Measurements from ENCODE around the gene SCFD2. TPM values are rescaled to one million over a fixed set of nuclear protein-coding genes. Genes with fewer than 3 reads are reported as not detected.

The SCFD2 gene
- polyA plus RNA-seq, 1 of the 3 experiments (the other 2 are of a cell fraction), result 14.1 TPM

DNA sequence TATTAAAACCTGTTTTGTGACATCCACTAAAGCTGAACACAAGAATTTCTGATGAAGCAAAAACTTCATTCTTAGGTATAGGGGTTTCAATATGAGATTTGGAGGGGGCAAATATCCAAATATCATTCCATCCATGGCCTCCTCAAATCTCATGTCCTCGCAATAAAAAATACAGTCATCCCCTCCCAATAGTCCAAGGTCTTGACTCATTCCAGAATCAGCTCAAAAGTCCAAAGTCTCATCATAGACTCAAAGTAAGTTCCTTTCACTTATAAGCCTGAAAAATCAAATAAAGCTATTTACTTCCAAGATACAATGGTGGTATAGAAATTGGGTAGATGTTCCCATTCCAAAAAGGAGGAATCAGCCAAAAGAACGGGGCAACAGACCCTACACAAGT is 213.4 kb downstream of the SCFD2 start (continued):
- TF ChIP-seq, protein P1, sequence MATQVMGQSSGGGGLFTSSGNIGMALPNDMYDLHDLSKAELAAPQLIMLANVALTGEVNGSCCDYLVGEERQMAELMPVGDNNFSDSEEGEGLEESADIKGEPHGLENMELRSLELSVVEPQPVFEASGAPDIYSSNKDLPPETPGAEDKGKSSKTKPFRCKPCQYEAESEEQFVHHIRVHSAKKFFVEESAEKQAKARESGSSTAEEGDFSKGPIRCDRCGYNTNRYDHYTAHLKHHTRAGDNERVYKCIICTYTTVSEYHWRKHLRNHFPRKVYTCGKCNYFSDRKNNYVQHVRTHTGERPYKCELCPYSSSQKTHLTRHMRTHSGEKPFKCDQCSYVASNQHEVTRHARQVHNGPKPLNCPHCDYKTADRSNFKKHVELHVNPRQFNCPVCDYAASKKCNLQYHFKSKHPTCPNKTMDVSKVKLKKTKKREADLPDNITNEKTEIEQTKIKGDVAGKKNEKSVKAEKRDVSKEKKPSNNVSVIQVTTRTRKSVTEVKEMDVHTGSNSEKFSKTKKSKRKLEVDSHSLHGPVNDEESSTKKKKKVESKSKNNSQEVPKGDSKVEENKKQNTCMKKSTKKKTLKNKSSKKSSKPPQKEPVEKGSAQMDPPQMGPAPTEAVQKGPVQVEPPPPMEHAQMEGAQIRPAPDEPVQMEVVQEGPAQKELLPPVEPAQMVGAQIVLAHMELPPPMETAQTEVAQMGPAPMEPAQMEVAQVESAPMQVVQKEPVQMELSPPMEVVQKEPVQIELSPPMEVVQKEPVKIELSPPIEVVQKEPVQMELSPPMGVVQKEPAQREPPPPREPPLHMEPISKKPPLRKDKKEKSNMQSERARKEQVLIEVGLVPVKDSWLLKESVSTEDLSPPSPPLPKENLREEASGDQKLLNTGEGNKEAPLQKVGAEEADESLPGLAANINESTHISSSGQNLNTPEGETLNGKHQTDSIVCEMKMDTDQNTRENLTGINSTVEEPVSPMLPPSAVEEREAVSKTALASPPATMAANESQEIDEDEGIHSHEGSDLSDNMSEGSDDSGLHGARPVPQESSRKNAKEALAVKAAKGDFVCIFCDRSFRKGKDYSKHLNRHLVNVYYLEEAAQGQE (IDR thresholded peaks at IDR 0.05; ENCODE audit: low read depth, low read length), result no peak
- TF ChIP-seq, protein P2, sequence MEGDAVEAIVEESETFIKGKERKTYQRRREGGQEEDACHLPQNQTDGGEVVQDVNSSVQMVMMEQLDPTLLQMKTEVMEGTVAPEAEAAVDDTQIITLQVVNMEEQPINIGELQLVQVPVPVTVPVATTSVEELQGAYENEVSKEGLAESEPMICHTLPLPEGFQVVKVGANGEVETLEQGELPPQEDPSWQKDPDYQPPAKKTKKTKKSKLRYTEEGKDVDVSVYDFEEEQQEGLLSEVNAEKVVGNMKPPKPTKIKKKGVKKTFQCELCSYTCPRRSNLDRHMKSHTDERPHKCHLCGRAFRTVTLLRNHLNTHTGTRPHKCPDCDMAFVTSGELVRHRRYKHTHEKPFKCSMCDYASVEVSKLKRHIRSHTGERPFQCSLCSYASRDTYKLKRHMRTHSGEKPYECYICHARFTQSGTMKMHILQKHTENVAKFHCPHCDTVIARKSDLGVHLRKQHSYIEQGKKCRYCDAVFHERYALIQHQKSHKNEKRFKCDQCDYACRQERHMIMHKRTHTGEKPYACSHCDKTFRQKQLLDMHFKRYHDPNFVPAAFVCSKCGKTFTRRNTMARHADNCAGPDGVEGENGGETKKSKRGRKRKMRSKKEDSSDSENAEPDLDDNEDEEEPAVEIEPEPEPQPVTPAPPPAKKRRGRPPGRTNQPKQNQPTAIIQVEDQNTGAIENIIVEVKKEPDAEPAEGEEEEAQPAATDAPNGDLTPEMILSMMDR (IDR thresholded peaks at IDR 0.05), result no peak
- TF ChIP-seq RAD21 (IDR thresholded peaks at IDR 0.05; ENCODE audit: low read length) (no peak), EZH2phosphoT487 (IDR thresholded peaks at IDR 0.05; ENCODE audit: borderline replicate concordance, low read depth) (no peak), SIN3A (IDR thresholded peaks at IDR 0.05; ENCODE audit: borderline replicate concordance, low read depth, low read length) (no peak)
- TF ChIP-seq, protein P3, sequence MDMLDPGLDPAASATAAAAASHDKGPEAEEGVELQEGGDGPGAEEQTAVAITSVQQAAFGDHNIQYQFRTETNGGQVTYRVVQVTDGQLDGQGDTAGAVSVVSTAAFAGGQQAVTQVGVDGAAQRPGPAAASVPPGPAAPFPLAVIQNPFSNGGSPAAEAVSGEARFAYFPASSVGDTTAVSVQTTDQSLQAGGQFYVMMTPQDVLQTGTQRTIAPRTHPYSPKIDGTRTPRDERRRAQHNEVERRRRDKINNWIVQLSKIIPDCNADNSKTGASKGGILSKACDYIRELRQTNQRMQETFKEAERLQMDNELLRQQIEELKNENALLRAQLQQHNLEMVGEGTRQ (IDR thresholded peaks at IDR 0.05; ENCODE audit: borderline replicate concordance, low read depth, low read length), result no peak

DNA sequence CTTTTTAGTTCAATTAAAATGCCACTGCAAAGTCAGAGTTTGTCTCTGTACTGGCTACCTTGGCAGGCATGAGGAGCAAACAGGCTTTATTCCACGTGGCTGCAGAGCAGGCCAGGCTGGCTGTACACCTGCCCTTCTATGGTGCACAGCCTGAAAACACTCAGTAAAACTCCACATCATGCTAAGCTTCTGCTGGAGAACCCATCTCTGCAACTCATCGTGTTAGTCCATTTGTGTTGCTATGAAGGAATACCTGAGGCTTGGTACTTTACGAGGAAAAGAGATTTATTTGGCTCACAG is 214.4 kb downstream of the SCFD2 start:
- TF ChIP-seq, protein P4, sequence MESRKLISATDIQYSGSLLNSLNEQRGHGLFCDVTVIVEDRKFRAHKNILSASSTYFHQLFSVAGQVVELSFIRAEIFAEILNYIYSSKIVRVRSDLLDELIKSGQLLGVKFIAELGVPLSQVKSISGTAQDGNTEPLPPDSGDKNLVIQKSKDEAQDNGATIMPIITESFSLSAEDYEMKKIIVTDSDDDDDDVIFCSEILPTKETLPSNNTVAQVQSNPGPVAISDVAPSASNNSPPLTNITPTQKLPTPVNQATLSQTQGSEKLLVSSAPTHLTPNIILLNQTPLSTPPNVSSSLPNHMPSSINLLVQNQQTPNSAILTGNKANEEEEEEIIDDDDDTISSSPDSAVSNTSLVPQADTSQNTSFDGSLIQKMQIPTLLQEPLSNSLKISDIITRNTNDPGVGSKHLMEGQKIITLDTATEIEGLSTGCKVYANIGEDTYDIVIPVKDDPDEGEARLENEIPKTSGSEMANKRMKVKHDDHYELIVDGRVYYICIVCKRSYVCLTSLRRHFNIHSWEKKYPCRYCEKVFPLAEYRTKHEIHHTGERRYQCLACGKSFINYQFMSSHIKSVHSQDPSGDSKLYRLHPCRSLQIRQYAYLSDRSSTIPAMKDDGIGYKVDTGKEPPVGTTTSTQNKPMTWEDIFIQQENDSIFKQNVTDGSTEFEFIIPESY (IDR thresholded peaks at IDR 0.05; ENCODE audit: borderline replicate concordance, low read depth), result no peak
- TF ChIP-seq RAD21 (IDR thresholded peaks at IDR 0.05; ENCODE audit: low read length) (no peak), FOSL2 (IDR thresholded peaks at IDR 0.05; ENCODE audit: borderline replicate concordance, low read depth) (no peak)
- CTCF ChIA-PET, result interaction anchor here (1.0 kb wide), 1 partner anchor 16 kb away, joined by 5 read pairs; no protein-coding TSS in a partner anchor
- Histone ChIP-seq H3K79me2 (ENCODE audit: insufficient read depth) (no peaks in the 10 kb centered on the region), H4K20me1 (ENCODE audit: insufficient read depth) (no peaks in the 10 kb centered on the region), H3K4me3 (ENCODE audit: low read depth in 2 of 2, low read length in 1 of 2) (no peak overlapping the region), H3F3A (replicated peaks; ENCODE audit: insufficient read depth) (no peaks in the 10 kb centered on the region), H3K27me3 (ENCODE audit: insufficient read depth) (no peaks in the 10 kb centered on the region), H3K4me1 (ENCODE audit: control insufficient read depth in 1 of 2, insufficient read depth in 2 of 2, low read depth in 1 of 2, low read length in 1 of 2) (no peaks in the 10 kb centered on the region), H3K4me2 (no peak overlapping the region), H3K9me3 (no peaks in the 10 kb centered on the region), H3K9me2 (no peaks in the 10 kb centered on the region), H2AFZ (ENCODE audit: low read depth) (no peak overlapping the region), H3K27ac (ENCODE audit: low read depth in 2 of 2, low read length in 1 of 2) (no peak overlapping the region), H3K9ac (no peak overlapping the region), H3K36me3 (replicated peaks in 1 of 2; ENCODE audit: control insufficient read depth in 1 of 2, insufficient read depth in 2 of 2, low read length in 1 of 2) (no peaks in the 10 kb centered on the region)
- WGBS (ENCODE audit: low lambda C conversion rate), result 95% methylated on average over 3 of the region's 3 CpGs
- no peak for DNase-seq
- POLR2A ChIA-PET, result no interaction called here
